Natural killer cell treated with Interleukin-12 subunit alpha and Interleukin-12 subunit beta and Interleukin-15 and Interleukin-18, amount 100 ng/mL, for 72 hours (primary cell): Measurements from ENCODE around the gene OSGEP. TPM values are rescaled to one million over a fixed set of nuclear protein-coding genes. Genes with fewer than 3 reads are reported as not detected.
A peak's percentile ranks its signal among the peaks of the same experiment; 100 is the strongest.

Experiments used
- ATAC-seq, 2 donors: fragments of 150-1000 bp; cut with Tn5 transposase in 1 of 2; sonication (Bioruptor Pico), chemical (Tn5 transposase) in 1 of 2; 2 replicates each; pipeline ENCODE4 v1.10.0; 2021
- DNase-seq: peaks from one replicate; pipeline ENCODE4 v3.0.0; 2022; ENCODE audit warnings: low spot score
- H3K27ac Mint-ChIP-seq, 2 donors: 1 replicate in 1 of 2; 2 replicates in 1 of 2; pipeline ENCODE4 v1.8.0; 2022; ENCODE audit warnings: mixed read lengths in 2 of 2, mild to moderate bottlenecking in 1 of 2, moderate library complexity in 1 of 2
- H3K27me3 Mint-ChIP-seq, 2 donors: 1 replicate in 1 of 2; 2 replicates in 1 of 2; pipeline ENCODE4 v1.8.0; 2022; ENCODE audit warnings: mixed read lengths in 2 of 2
- H3K36me3 Mint-ChIP-seq: one replicate; pipeline ENCODE4 v1.8.0; 2022; ENCODE audit warnings: mixed read lengths
- H3K4me1 Mint-ChIP-seq, 2 donors: 1 replicate in 1 of 2; 2 replicates in 1 of 2; pipeline ENCODE4 v1.8.0; 2022; ENCODE audit warnings: low read depth in 2 of 2, mixed read lengths in 2 of 2, mild to moderate bottlenecking in 1 of 2
- H3K4me3 Mint-ChIP-seq: one replicate; pipeline ENCODE4 v1.8.0; 2022; ENCODE audit warnings: mixed read lengths
- H3K9me3 Mint-ChIP-seq: 2 replicates; pipeline ENCODE4 v1.8.0; 2022; ENCODE audit warnings: mixed read lengths
- total RNA-seq, 2 donors: library from RNA; stranded (reverse); gene quantifications; one replicate each; pipeline ENCODE4 v1.2.3, GENCODE V29; 2022

OSGEP gene
- total RNA-seq = 10 to 100 TPM; 43.1 to 78.0 TPM

DNA sequence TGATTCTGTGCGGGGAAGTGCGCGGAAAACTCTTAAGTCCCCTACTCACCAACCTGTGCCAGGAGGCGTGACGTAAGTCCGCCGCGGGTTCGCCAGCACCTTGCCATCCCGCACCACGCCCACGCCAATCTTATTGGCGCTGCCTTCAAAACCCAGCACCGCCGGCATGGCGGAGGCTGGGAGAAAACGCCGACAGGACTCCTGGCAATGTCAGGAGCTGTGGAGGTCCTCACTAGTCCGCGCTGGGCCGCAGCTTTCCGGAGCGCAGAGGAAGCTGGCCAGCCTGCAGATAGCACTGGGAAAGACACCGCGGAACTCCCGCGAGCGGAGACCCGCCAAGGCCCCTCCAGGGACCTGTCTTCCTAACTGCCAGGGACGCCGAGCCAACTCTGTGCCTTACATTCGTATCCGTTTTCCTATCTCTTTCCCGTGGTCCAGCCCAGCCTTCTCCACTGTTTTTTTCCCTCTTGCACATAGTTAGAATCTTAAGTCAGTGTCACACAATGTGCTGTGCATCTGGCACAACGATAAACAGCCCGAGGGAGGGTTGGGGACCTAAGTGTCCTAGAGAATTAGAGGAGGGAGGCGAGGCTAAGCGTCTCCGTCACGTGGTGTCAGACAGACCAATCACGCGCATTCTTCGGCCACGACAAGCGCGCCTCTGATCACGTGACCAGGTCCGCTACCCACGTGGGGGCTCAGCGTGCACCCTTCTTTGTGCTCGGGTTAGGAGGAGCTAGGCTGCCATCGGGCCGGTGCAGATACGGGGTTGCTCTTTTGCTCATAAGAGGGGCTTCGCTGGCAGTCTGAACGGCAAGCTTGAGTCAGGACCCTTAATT is at the start of gene OSGEP, which contains the start of gene APEX1:
OSGEP (minus strand) TSS at position 297 of the 839 bp plus-strand sequence; CDS start at position 168, 129 bp downstream.
APEX1 (plus strand) TSS at position 711 of the 839 bp plus-strand sequence. CDS start 420 bp downstream, outside the sequence.
- peaks cover 15% of the 10 kb centered on the region for H3K36me3 Mint-ChIP-seq
- DNase-seq = peak; percentile 99
- no peak within 1 kb of the TSS for H3K27ac Mint-ChIP-seq
- peak; percentile 94 to 96 for ATAC-seq
- no peaks in the 10 kb centered on the region for H3K27me3 Mint-ChIP-seq
- H3K4me3 Mint-ChIP-seq = no peak within 1 kb of the TSS
- H3K4me1 Mint-ChIP-seq = peaks cover 15 to 18% of the 10 kb centered on the region in 2 donors
- no peaks in the 10 kb centered on the region for H3K9me3 Mint-ChIP-seq

- no peak for ATAC-seq
- no peaks in the 10 kb centered on the region for H3K4me1 Mint-ChIP-seq
- no peaks in the 10 kb centered on the region for H3K9me3 Mint-ChIP-seq
- H3K27me3 Mint-ChIP-seq = peaks cover 0 to 7% of the 10 kb centered on the region in 2 donors
- H3K27ac Mint-ChIP-seq = no peak overlapping the region
- H3K36me3 Mint-ChIP-seq = no peaks in the 10 kb centered on the region
- DNase-seq = no peak
- H3K4me3 Mint-ChIP-seq = no peak overlapping the region
Measured at GRCh38 chr14:20503898-20504297, 49.3 kb upstream of the OSGEP start.

- no peak for ATAC-seq
- Mint-ChIP-seq H3K4me1 (peaks cover 0 to 4% of the 10 kb centered on the region in 2 donors), H3K36me3 (no peaks in the 10 kb centered on the region), H3K9me3 (no peaks in the 10 kb centered on the region), H3K4me3 (no peak overlapping the region), H3K27ac (no peak overlapping the region), H3K27me3 (peaks cover 0 to 7% of the 10 kb centered on the region in 2 donors)
- no peak for DNase-seq
Measured at GRCh38 chr14:20501346-20501745, 46.7 kb upstream of the OSGEP start.

DNA sequence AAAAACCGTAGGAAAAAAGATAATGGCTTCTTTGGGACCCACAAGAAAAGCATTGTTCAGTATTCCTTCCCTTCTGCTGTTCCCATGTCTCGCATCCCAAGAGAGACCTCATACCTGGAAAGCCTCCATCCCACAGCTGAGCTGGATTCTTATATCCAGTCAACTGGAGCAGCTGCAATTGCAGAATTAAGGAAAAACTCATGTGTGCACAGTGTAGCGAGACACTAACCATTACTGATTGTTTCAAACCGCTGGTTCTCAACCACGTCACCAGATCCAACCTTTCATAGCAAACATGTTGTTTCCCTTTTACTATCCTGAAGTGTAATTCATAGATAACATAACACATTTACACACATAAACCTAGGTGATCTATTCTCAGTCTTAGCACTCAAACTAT is 45.3 kb upstream of the OSGEP start:
- DNase-seq (no peak), ATAC-seq (no peak)
- H3K27ac Mint-ChIP-seq = no peak overlapping the region
- peaks cover 0 to 10% of the 10 kb centered on the region in 2 donors for H3K27me3 Mint-ChIP-seq
- H3K4me1 Mint-ChIP-seq = peaks cover 10 to 17% of the 10 kb centered on the region in 2 donors
- H3K4me3 Mint-ChIP-seq = no peak overlapping the region
- no peaks in the 10 kb centered on the region for H3K36me3 Mint-ChIP-seq
- H3K9me3 Mint-ChIP-seq = no peaks in the 10 kb centered on the region

- H3K9me3 Mint-ChIP-seq = no peaks in the 10 kb centered on the region
- ATAC-seq = no peak
- no peaks in the 10 kb centered on the region for H3K36me3 Mint-ChIP-seq
- peaks cover 10 to 17% of the 10 kb centered on the region in 2 donors for H3K4me1 Mint-ChIP-seq
- H3K27me3 Mint-ChIP-seq = peaks cover 0 to 10% of the 10 kb centered on the region in 2 donors
- H3K27ac Mint-ChIP-seq = no peak overlapping the region
- no peak for DNase-seq
- H3K4me3 Mint-ChIP-seq = no peak overlapping the region
Measured at GRCh38 chr14:20499108-20499507, 44.5 kb upstream of the OSGEP start.

- Mint-ChIP-seq H3K36me3 (no peaks in the 10 kb centered on the region), H3K4me3 (no peak overlapping the region), H3K9me3 (no peaks in the 10 kb centered on the region), H3K27me3 (peaks cover 0 to 5% of the 10 kb centered on the region in 2 donors), H3K27ac (no peak overlapping the region), H3K4me1 (peaks cover 10 to 20% of the 10 kb centered on the region in 2 donors)
- no peak for DNase-seq
- ATAC-seq = no peak
Measured at GRCh38 chr14:20498622-20499021, 44.0 kb upstream of the OSGEP start.

GRCh38 chr14:20494935-20495766 is 40.5 kb upstream of the OSGEP start:
- ATAC-seq = no peak
- Mint-ChIP-seq H3K27ac (no peak overlapping the region), H3K36me3 (no peaks in the 10 kb centered on the region), H3K4me1 (peaks cover 21 to 34% of the 10 kb centered on the region in 2 donors), H3K9me3 (no peaks in the 10 kb centered on the region), H3K4me3 (peak overlapping the region; percentile 1), H3K27me3 (peaks cover 0 to 3% of the 10 kb centered on the region in 2 donors)
- DNase-seq = no peak

DNA sequence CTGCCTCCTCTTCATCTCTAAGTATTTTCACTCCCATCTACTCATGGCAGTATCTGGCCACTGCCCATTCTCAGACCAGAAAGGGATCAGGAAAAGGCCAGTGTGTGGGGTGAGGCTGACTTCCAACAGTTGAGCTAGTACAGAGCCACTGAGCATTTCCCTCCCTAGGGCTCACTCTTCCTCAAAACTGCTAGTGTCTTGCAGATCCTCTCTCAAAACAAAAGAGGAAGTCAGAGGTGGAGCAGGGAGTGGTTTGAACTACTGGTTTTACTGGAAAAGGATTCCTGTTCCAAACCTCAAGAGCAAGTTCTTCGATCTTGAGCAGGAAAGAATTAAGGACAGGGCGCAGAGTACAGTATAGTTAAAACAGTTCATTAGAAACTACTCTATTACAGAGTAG is 39.0 kb upstream of the OSGEP start:
- Mint-ChIP-seq H3K9me3 (no peaks in the 10 kb centered on the region), H3K4me1 (peaks cover 29 to 40% of the 10 kb centered on the region in 2 donors), H3K4me3 (no peak overlapping the region), H3K36me3 (no peaks in the 10 kb centered on the region), H3K27ac (no peak overlapping the region), H3K27me3 (peaks cover 0 to 3% of the 10 kb centered on the region in 2 donors)
- ATAC-seq = no peak
- DNase-seq = no peak

DNA sequence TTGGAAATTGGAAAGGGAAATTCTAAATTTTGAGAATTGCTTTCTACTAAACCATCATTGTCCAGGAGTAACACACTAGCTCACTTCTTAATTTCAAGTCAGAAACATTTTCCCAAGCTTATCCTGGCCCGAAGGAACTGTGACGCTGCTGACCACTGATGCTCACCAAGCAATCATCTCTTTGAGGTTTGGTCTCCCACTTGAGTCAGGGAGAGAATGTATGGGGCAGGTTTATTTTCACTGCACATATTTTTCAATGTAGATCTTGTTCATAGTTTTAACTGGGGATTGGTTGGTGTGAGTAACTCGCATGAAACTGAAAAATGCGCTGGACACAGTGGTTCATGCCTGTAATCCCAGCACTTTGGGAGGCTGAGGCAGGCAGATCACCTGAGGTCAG is 37.9 kb upstream of the OSGEP start:
- DNase-seq = no peak
- Mint-ChIP-seq H3K27ac (no peak overlapping the region), H3K9me3 (no peaks in the 10 kb centered on the region), H3K36me3 (no peaks in the 10 kb centered on the region), H3K4me1 (peaks cover 31 to 41% of the 10 kb centered on the region in 2 donors), H3K27me3 (peaks cover 0 to 3% of the 10 kb centered on the region in 2 donors), H3K4me3 (no peak overlapping the region)
- no peak for ATAC-seq

DNA sequence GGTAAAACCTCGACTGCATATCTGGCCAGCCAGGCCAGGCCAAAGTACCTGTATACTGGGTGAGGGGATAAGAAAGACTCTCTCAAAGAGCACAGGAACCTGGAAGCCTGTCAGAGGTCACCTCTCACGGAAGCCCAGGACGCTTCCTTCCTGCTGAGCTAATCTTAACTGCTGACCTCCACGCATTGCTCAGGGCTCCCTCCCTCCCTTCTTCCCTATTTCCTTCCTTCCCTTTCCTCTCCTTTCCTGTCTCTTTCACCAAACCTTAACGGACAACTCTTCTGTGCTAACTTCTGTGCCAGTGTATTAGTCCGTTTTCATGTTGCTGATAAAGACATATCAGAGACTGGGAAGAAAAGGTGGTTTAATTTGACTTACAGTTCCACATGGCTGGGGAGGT is 36.0 kb upstream of the OSGEP start:
- Mint-ChIP-seq H3K27me3 (no peaks in the 10 kb centered on the region), H3K9me3 (no peaks in the 10 kb centered on the region), H3K4me1 (peaks cover 38 to 45% of the 10 kb centered on the region in 2 donors), H3K27ac (peak overlapping the region; percentile 9 to 19), H3K36me3 (no peaks in the 10 kb centered on the region), H3K4me3 (peak overlapping the region; percentile 12)
- ATAC-seq (no peak), DNase-seq (no peak)

- H3K4me1 Mint-ChIP-seq = peaks cover 37 to 44% of the 10 kb centered on the region in 2 donors
- no peaks in the 10 kb centered on the region for H3K36me3 Mint-ChIP-seq
- H3K27ac Mint-ChIP-seq = peak overlapping the region; percentile 19 to 52
- H3K4me3 Mint-ChIP-seq = peak overlapping the region; percentile 54
- no peak for DNase-seq
- ATAC-seq = no peak
- H3K27me3 Mint-ChIP-seq = no peaks in the 10 kb centered on the region
- H3K9me3 Mint-ChIP-seq = no peaks in the 10 kb centered on the region
Measured at GRCh38 chr14:20489093-20489994, 34.7 kb upstream of the OSGEP start.

DNA sequence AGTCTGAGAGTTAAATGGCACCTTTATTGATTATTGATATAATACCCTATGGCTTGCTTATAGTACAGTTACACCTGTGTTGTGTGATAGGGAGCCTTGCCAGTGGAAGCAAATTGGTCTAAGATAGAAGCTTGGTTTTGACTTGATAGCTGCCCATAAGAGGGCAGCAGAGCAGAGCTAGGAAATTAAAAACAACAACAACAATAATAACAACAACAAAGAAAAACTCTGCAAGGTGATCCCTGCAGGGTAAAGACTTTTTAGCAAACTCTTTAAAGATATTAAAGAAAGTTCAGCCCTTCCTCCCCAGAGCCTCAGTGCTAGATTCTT is 32.7 kb upstream of the OSGEP start:
- ATAC-seq (no peak), DNase-seq (no peak)
- Mint-ChIP-seq H3K9me3 (no peaks in the 10 kb centered on the region), H3K4me3 (no peak overlapping the region), H3K4me1 (peaks cover 37 to 38% of the 10 kb centered on the region in 2 donors), H3K27ac (peak overlapping the region; percentile 3 to 13), H3K27me3 (no peaks in the 10 kb centered on the region), H3K36me3 (no peaks in the 10 kb centered on the region)
